GM12878 (cell line): ENCODE results near the gene EMC6. TPM values are rescaled to one million over a fixed set of nuclear protein-coding genes. Genes with fewer than 3 reads are reported as not detected.

Experiments
- ATAC-seq: fragments of 200-7000 bp; cut with Tn5 transposase; 3 replicates; pipeline ENCODE4 v1.9.1; 2020; ENCODE audit warnings: mild to moderate bottlenecking, moderate library complexity
- BruUV-seq: library from RNA; stranded (reverse); fragments of 400-500 nt; replicated peaks from 2 replicates; lab custom pipeline; 2021; lab: Mats Ljungman, UMichigan
- CTCF ChIA-PET: fragments of 300-600 bp; sonication (Branson Sonifier 250); formaldehyde crosslinking; extraction: SDS; loops from one replicate; lab custom pipeline; 2021; ENCODE audit warnings: inconsistent platforms; lab: Yijun Ruan, JAX
- POLR2A ChIA-PET: fragments of 350-600 bp; formaldehyde crosslinking; extraction: SDS; loops from one replicate; lab custom pipeline; 2021; ENCODE audit warnings: inconsistent platforms; lab: Charles Lee
- RAD21 ChIA-PET: fragments of 300-600 bp; sonication (Branson Sonifier 250); formaldehyde crosslinking; loops from one replicate; lab custom pipeline; 2023; ENCODE audit warnings: antibody characterized with exemption; ENCODE audit not compliant: unreplicated experiment; lab: Charles Lee
- SMC1A ChIA-PET: fragments of 300-600 bp; sonication (Branson Sonifier 250); formaldehyde crosslinking; loops from one replicate; lab custom pipeline; 2023; ENCODE audit not compliant: unreplicated experiment, uncharacterized antibody; lab: Charles Lee
- DNase-seq: peaks from one replicate; pipeline ENCODE4 v3.0.0-alpha.2; 2011; ENCODE audit warnings: low read depth, low spot score
- FAIRE-seq: peaks from 3 replicates; lab custom pipeline; 2011; peaks lifted over from hg19 to GRCh38; lab: Jason Lieb, UNC
- H2AFZ ChIP-seq: 2 replicates; pipeline ENCODE4 v1.6.0; 2011; ENCODE audit warnings: low read depth, low read length, control low read depth; ENCODE audit not compliant: control insufficient read depth
- H3K27ac ChIP-seq: 2 replicates; pipeline ENCODE4 v1.5.1; 2011; ENCODE audit warnings: control low read depth; ENCODE audit not compliant: control insufficient read depth, insufficient read depth
- H3K27me3 ChIP-seq, 2 experiments: replicated peaks in 1 of 2; 2 replicates each; pipeline versions ENCODE4 v1.6.0 to v1.6.1; 2011; ENCODE audit warnings: low read length in 1 of 2; ENCODE audit not compliant: control insufficient read depth in 2 of 2, insufficient read depth in 2 of 2
- H3K36me3 ChIP-seq, 2 experiments: 2 replicates each; pipeline ENCODE4 v1.5.1; 2011; ENCODE audit warnings: low read length in 1 of 2; ENCODE audit not compliant: control insufficient read depth in 2 of 2, insufficient read depth in 2 of 2
- H3K4me1 ChIP-seq: 2 replicates; pipeline ENCODE4 v1.6.1; 2011; ENCODE audit warnings: mild to moderate bottlenecking, low read length, moderate library complexity, mixed read lengths; ENCODE audit not compliant: control insufficient read depth, insufficient read depth
- H3K4me2 ChIP-seq: 2 replicates; pipeline ENCODE4 v1.6.0; 2011; ENCODE audit warnings: control low read depth; ENCODE audit not compliant: control insufficient read depth, insufficient read depth
- H3K4me3 ChIP-seq: fragments of 200-600 bp; sonication (generic); 2 replicates; pipeline ENCODE4 v1.5.1; 2016
- H3K79me2 ChIP-seq: 2 replicates; pipeline ENCODE4 v1.6.0; 2011; ENCODE audit warnings: low read length; ENCODE audit not compliant: control insufficient read depth, insufficient read depth
- H3K9ac ChIP-seq: 2 replicates; pipeline ENCODE4 v1.8.0; 2011; ENCODE audit warnings: low read length, control low read depth, mixed read lengths; ENCODE audit not compliant: control insufficient read depth, insufficient read depth
- H3K9me3 ChIP-seq: replicated peaks from 3 replicates; pipeline ENCODE4 v1.5.1; 2011; ENCODE audit warnings: mild to moderate bottlenecking, low read length; ENCODE audit not compliant: control insufficient read depth, insufficient read depth
- H4K20me1 ChIP-seq: 2 replicates; pipeline ENCODE4 v1.6.0; 2011; ENCODE audit not compliant: control insufficient read depth, insufficient read depth
- CBX3 ChIP-seq: fragments of 200-600 bp; sonication (generic); IDR thresholded peaks from 2 replicates; pipeline ENCODE4 v1.6.1; 2016; ENCODE audit warnings: low read depth, borderline replicate concordance
- DPF2 ChIP-seq: fragments of 450-650 bp; IDR thresholded peaks from 2 replicates; pipeline ENCODE4 v1.6.1; 2017; ENCODE audit warnings: mild to moderate bottlenecking
- E4F1 ChIP-seq: fragments of 450-650 bp; IDR thresholded peaks from 2 replicates; pipeline ENCODE4 v1.6.1; 2018; ENCODE audit warnings: borderline replicate concordance, mild to moderate bottlenecking; ENCODE audit not compliant: partially characterized antibody
- FOXM1 ChIP-seq: IDR thresholded peaks from 2 replicates; pipeline ENCODE4 v1.6.1; 2012; ENCODE audit warnings: low read depth, mild to moderate bottlenecking, inconsistent platforms, low read length, moderate library complexity
- HDAC2 ChIP-seq: fragments of 200-600 bp; sonication (generic); IDR thresholded peaks from 2 replicates; pipeline ENCODE4 v1.6.1; 2017
- KLF5 ChIP-seq: fragments of 450-650 bp; IDR thresholded peaks from 2 replicates; pipeline ENCODE4 v1.6.1; 2014; ENCODE audit warnings: mild to moderate bottlenecking; ENCODE audit not compliant: partially characterized antibody
- POLR2AphosphoS2 ChIP-seq: IDR thresholded peaks from 2 replicates; pipeline ENCODE4 v1.6.1; 2011; ENCODE audit warnings: low read depth, mild to moderate bottlenecking, low read length, improper control_type of control experiment, moderate library complexity
- RAD51 ChIP-seq: fragments of 450-650 bp; IDR thresholded peaks from 2 replicates; pipeline ENCODE4 v1.6.1; 2016; ENCODE audit warnings: moderate library complexity, mild to moderate bottlenecking, inconsistent platforms
- RCOR1 ChIP-seq: conservative IDR thresholded peaks from 2 replicates; pipeline ENCODE4 v1.6.1; 2012; ENCODE audit warnings: low read depth, low read length, improper control_type of control experiment
- SREBF2 ChIP-seq: IDR thresholded peaks from 2 replicates; pipeline ENCODE4 v1.6.1; 2012; ENCODE audit warnings: mild to moderate bottlenecking, low read length
- TAF1 ChIP-seq: IDR thresholded peaks from 2 replicates; pipeline ENCODE4 v1.6.1; 2011; ENCODE audit warnings: mild to moderate bottlenecking, low read depth, low read length, borderline replicate concordance
- ZNF274 ChIP-seq: IDR thresholded peaks from one replicate; pipeline ENCODE4 v1.8.0; 2011; ENCODE audit not compliant: insufficient read length, insufficient read depth
- WGBS: methylation state at CpG from one replicate; pipeline ENCODE4 v1.1.6; 2016; ENCODE audit warnings: low lambda C conversion rate; ENCODE audit not compliant: insufficient replicate concordance, insufficient coverage; ENCODE audit errors: missing lambda C conversion rate; 5-methylcytosine and 5-hydroxymethylcytosine counted together
- in situ Hi-C: fragments of 300-500 bp; cut with MboI; formaldehyde crosslinking; loops from 9 replicates; pipeline ENCODE4 v1.14.3; 2018; ENCODE audit warnings: mixed read lengths
- intact Hi-C: fragments of 100-400 bp; cut with micrococcal nuclease; formaldehyde crosslinking; loops from one replicate; pipeline ENCODE4 v1.14.2; 2022; ENCODE audit not compliant: unreplicated experiment
- polyA plus RNA-seq, 11 experiments: library from polyadenylated mRNA; depleted of rRNA in 4 of 11; unstranded in 6 of 11; stranded (reverse) in 5 of 11; fragments of >200 nt; fragmentation: Nextera tagmentation in 4 of 11; fragmentation: Illumina TruSeq in 1 of 11; extraction: Ambion mirVana in 4 of 11; extraction: Trizol in 1 of 11; gene quantifications; 1 replicate in 1 of 11; 2 replicates in 10 of 11; pipeline versions ENCODE4 v1.2.1 to v1.2.3, GENCODE V29; 2011 to 2016; ENCODE audit warnings: inconsistent platforms in 2 of 11, missing spikeins in 2 of 11, low read depth in 1 of 11
- total RNA-seq, 4 experiments: library from RNA; depleted of rRNA in 3 of 4; stranded (reverse); fragments of >200 nt in 3 of 4; fragmentation: Illumina TruSeq in 1 of 4; extraction: Trizol in 1 of 4; gene quantifications; 2 replicates each; pipeline versions ENCODE4 v1.2.1 to v1.2.3, GENCODE V29; 2013 to 2021

EMC6 gene
- total and polyA plus RNA-seq, 10 of the 15 experiments (the other 5 are each of a cell fraction or from before 2014, with no cell fraction given), result 5.1 to 172 (median 35.9) TPM

DNA sequence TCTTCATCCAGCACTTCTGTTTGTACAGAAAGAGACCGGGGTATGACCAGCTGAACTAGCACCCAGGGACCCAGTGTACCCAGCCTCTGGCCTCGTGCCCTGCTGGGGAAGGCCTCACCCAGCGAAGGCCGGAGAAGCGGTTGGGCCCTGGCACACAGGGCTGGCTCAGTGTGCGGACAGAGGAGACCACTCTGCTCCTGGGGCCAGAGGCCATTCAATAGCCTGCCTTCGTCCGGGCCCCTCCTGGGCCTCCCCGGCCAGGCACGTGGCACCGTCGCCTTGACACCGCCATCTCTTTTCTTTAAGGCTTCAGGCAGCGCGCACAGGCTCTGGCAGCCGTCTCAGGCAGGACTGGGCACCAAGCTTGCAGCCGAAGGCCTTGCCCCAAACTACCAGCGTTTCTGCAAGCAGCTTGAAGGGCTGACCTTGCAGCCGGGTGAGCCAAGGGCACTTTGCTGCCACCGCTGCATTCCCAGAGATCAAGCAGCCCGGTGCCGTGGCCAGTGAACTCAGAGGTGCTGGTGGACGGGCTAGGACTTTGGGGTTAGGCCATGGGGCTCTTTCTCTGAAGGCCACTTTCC is 8.2 kb upstream of the EMC6 start:
- H3K9me3 ChIP-seq, result no peaks in the 10 kb centered on the region
- DNase-seq, result no peak
- BruUV-seq, result no TSS peak
- no peak overlapping the region for H3K9ac ChIP-seq
- ChIA-PET POLR2A (no interaction called here), SMC1A (interaction anchor here (0.5 kb wide), 1 partner anchor 769 kb away, joined by 3 read pairs; no protein-coding TSS in a partner anchor), CTCF (no interaction called here), RAD21 (no interaction called here)
- in situ Hi-C loops (no loop called here), intact Hi-C loops (loop anchor here (10.0 kb wide), 1 partner anchor 106 kb away; the partner anchor contains the start of gene TRPV3)
- H3K4me2 ChIP-seq, result no peak overlapping the region
- FAIRE-seq, result no peak
- H4K20me1 ChIP-seq, result no peaks in the 10 kb centered on the region
- H3K27ac ChIP-seq, result no peak overlapping the region
- TF ChIP-seq CBX3, result no peak
- no peak for TF ChIP-seq SREBF2
- no peak for TF ChIP-seq DPF2
- no peak for TF ChIP-seq RCOR1
- no peak for TF ChIP-seq FOXM1
- TF ChIP-seq RAD51, result no peak
- no peak for TF ChIP-seq TAF1
- TF ChIP-seq KLF5, result no peak
- TF ChIP-seq POLR2AphosphoS2, result no peak
- TF ChIP-seq E4F1, result no peak
- no peak for TF ChIP-seq HDAC2
- TF ChIP-seq ZNF274, result no peak
- no peaks in the 10 kb centered on the region for H3K4me1 ChIP-seq
- no peak overlapping the region for H3K4me3 ChIP-seq
- ATAC-seq, result no peak
- H3K79me2 ChIP-seq, result no peaks in the 10 kb centered on the region
- no peaks in the 10 kb centered on the region for H3K27me3 ChIP-seq
- H2AFZ ChIP-seq, result no peak overlapping the region
- H3K36me3 ChIP-seq, result no peaks in the 10 kb centered on the region
- WGBS, result 89% methylated on average over 23 of the region's 23 CpGs
